ENCODE results near the gene RGS16. TPM values are rescaled to one million over a fixed set of nuclear protein-coding genes. Genes with fewer than 3 reads are reported as not detected.

The RGS16 gene
- polyA plus RNA-seq, 5 donors: 3.9 to 6.1 (median 5.5) TPM

Other genes starting within 250 kb of the RGS16 start
- gene GLUL, start 212.6 kb downstream of the RGS16 start, polyA plus RNA-seq (ENCODE audit: insufficient read depth in 1 of 5, insufficient read length in 5 of 5, low replicate concordance in 1 of 5): 100 to 1,000 TPM; 393 to 445 (median 421) TPM
- under 1 TPM; 0.04 to 0.44 (median 0.21) TPM for gene TEDDM1, start 203.7 kb downstream of the RGS16 start, polyA plus RNA-seq (ENCODE audit: insufficient read depth in 1 of 5, insufficient read length in 5 of 5, low replicate concordance in 1 of 5)
- not detected for gene RGSL1, start 154.2 kb downstream of the RGS16 start, polyA plus RNA-seq (ENCODE audit: insufficient read depth in 1 of 5, insufficient read length in 5 of 5, low replicate concordance in 1 of 5)
- 10 to 100 TPM in 4 of 5 donors, 1 to 10 TPM in 1; 8.7 to 13.2 (median 12.6) TPM for gene RNASEL, start 15.1 kb downstream of the RGS16 start, polyA plus RNA-seq (ENCODE audit: insufficient read depth in 1 of 5, insufficient read length in 5 of 5, low replicate concordance in 1 of 5)
- under 1 TPM in 1 of 5 donors, not detected in 4; 0.03 TPM for gene RGS8, start 80.2 kb upstream of the RGS16 start, polyA plus RNA-seq (ENCODE audit: insufficient read depth in 1 of 5, insufficient read length in 5 of 5, low replicate concordance in 1 of 5)
- 10 to 100 TPM in 1 of 5 donors, 1 to 10 TPM in 4; 5.2 to 10.6 (median 8.5) TPM for gene NPL, start 185.4 kb upstream of the RGS16 start, polyA plus RNA-seq (ENCODE audit: insufficient read depth in 1 of 5, insufficient read length in 5 of 5, low replicate concordance in 1 of 5)
- 100 to 1,000 TPM; 218 to 266 (median 254) TPM for gene DHX9, start 235.0 kb upstream of the RGS16 start, polyA plus RNA-seq (ENCODE audit: insufficient read depth in 1 of 5, insufficient read length in 5 of 5, low replicate concordance in 1 of 5)